Measurements from ENCODE around the gene SLC22A8.
"Not testable (repeated sequence)": the region's sequence is repeated elsewhere in the genome, so short reads cannot be mapped to it uniquely, and the experiment has no call there.

- TF ChIP-seq CTCF, POLR2A, EP300, POLR2AphosphoS5 (IDR thresholded peaks at IDR 0.05): not testable (repeated sequence)
Observed at GRCh38 chr11:62945538-62945937, 70.1 kb downstream of the SLC22A8 start.

Measured in stomach (tissue), 4 donors.